Right ventricle myocardium inferior (tissue), 1 donor: ENCODE results near the gene SETD2. TPM values are rescaled to one million over a fixed set of nuclear protein-coding genes. Genes with fewer than 3 reads are reported as not detected.

Experiments used
- ATAC-seq: fragments of 200-7000 bp; cut with Tn5 transposase; one replicate; pipeline ENCODE4 v1.9.1; 2020; ENCODE audit warnings: mild to moderate bottlenecking, moderate library complexity
- DNase-seq: peaks from one replicate; pipeline ENCODE4 v3.0.0; 2021; ENCODE audit errors: missing footprints
- intact Hi-C: fragments of 100-400 bp; cut with DNase I; formaldehyde crosslinking; loops from one replicate; pipeline ENCODE4 v1.11.0; 2022
- total RNA-seq: library from RNA; stranded (reverse); fragmentation: NEBNext Ultra II Directional; extraction: Animal tissue kit (Norgen Biotek cat#: 25700); gene quantifications from one replicate; pipeline ENCODE4 v1.2.1, GENCODE V29; 2021
- donor health status: DM: no; HTN: yes; CAD: no; lungs with severe emphysema.

The SETD2 gene
- total RNA-seq, 1 donor from 2014 or later = 26.7 TPM

- intact Hi-C loops = no loop called here
- ATAC-seq = no peak
- DNase-seq = peak; percentile 81
These were observed 181.9 kb downstream of the SETD2 start for GRCh38 chr3:46981932-46982471.

DNA sequence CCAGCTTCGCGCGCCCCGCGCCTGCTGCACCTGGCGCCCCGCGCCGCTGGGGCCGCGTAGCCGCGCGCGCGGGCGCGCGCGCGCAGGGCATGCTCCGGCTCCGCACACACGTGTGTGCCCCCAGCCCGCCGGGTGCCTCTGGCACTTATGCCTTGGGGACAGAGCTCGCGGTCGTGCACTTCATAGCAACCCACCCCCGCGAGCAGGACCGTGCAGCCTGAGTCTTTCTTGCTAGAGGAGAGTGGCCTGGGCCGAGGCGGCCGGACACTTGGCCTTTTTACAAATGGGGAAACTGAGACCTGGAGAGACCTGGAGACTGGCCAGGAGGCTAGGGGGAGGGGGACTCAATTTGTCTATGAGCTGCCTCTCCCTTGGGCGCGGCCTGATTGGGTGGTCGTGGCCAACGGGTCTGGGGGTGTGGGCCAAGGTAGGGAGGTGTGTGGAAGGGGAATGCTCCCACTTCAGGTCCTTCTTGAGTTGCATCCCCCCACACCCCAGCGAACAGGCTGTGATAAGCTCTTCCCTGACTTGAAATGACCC, 183.9 kb downstream of the SETD2 start:
- DNase-seq (no peak), ATAC-seq (no peak)
- intact Hi-C loops = loop anchor here (1.0 kb wide), 1 partner anchor 29 kb away; no protein-coding TSS in a partner anchor

DNA sequence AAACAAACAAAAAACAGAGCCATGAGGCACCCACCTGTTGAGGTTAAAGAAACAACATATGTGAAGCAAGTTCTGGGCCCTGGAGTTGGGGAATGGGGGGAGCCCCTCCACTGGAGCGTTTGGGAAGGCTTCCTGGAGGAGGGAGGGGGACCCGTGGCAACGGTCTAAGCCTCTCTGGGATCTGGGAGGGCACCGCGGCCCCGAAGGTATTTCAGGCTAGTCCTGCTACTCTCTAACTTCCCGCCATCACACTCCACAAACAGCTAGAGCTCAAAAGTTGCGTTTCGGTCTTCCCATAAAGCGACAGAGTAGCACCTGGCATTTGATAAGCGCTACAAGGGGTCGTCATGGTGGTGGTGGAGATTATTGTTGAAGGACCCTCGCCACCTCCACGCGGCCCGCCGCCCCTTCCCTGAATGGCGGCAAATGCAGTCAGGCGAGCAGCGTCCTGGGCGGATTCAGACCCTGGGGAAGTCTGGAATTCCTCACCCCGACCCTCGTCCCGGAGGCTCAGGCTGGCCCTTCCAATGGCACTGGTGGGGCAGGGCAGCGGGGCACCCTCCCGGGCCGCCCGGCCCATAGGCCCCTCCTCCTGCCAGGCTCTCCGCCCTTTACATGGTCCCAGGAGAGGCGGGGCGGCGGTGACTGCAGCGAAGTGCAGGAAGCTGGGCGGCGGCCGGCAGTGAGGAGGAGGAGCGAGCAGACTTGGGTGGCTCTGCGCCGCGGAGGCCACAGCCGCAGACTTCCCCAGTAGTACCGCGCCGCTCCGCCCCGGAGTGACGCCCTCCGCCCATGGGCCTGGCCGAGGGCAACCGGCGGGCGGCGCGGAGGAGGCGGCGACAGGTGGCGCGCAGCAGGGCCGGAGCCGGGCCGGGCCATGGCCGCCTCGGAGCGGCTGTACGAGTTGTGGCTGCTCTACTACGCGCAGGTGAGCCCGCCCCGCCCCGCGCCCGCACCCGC, 184.6 kb downstream of the SETD2 start, which contains the start of gene NBEAL2:
TSS of gene NBEAL2 (plus strand) at position 682 of the 960 bp plus-strand sequence. CDS start at position 878, 196 bp downstream.
- intact Hi-C loops = loop anchor here (1.0 kb wide), 1 partner anchor 30 kb away; no protein-coding TSS in a partner anchor
- DNase-seq (peak; percentile 100), ATAC-seq (peak; percentile 90)

DNA sequence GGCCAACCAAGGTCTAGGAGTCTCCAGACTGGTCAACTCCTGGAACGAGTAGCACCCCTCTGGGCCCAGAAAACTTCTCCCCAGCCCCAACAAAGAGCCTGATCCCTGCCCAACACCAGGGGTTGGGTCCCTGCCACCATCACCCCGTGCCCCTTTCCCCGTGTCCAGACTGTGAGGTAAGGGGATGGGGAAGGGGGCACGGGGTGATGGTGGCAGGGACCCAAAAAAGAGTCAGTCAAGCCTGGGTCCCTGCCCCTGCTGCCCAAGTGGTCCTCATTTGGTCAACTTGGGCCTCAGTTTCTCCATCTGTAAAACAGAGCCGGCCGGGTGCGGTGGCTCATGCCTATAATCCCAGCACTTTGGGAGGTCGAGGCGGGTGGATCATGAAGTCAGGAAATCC, 185.5 kb downstream of the SETD2 start:
- peak; percentile 4 for DNase-seq
- no peak for ATAC-seq
- intact Hi-C loops = no loop called here

DNA sequence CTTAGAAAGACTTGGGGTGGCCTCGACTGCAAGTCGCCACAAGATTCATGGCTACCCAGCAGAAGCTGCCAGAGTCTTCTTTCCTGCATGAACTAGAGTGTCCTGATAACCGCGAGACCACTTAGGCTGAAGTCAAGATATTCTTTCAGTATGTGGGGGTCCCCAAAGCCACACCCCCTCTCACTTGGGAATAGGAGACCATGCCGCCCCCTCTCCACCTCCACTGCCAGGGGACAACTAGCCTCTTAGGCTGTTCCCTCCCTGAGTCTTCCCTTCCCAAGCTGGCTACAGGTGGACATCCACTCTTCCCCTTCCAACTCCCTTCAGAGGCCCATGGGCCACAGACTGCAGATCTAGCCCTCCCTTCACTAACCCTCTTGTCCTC, 186.1 kb downstream of the SETD2 start:
- DNase-seq (peak; percentile 43), ATAC-seq (no peak)
- intact Hi-C loops = loop anchor here (2.0 kb wide), 1 partner anchor 43 kb away; no protein-coding TSS in a partner anchor

DNA sequence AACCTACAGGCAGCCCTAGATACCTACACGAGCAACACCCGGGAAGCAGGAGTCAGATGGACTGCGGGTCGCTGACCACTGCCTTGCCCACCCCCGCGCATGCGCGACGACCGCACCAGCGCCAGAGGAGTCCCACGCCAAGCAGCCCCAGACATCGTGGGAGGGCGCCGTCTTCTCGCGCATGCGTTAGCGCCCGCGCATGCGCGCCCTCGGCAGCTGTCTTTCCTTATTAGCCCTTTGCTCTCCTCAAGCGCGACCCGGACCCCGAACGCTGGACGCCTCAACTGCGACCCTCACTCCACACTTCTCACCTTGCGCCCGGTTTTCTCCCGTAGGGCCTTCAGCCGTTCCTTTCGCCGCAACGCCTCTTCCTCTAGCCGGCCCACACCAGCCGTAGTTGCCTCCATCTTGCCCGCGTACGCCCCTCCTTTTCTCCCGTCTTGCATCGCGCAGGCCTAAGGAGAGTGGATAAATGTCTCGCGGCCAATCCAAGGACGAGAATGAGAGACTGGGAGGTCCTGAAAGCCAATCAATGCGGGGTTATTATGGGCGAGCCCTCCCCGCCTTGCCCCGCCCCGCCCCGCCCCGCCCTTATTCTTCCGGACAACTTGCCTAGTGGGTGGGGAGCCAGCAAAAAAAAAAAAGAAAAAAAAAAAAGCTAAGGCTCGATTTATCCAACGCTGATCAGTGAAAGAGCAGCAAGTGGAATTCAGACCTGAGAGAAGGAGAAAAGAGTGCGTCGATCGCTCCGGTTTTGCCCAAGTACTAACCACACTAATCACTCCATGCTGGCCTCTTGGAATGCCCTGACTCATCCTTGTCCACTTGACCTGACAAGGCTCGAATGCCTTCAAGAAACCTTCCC, 187.4 kb downstream of the SETD2 start, which contains the start of gene CCDC12:
TSS of gene CCDC12 (minus strand) at position 420 of the 865 bp plus-strand sequence. CDS start at position 407, 13 bp downstream.
- intact Hi-C loops = loop anchor here (2.0 kb wide), 1 partner anchor 42 kb away; no protein-coding TSS in a partner anchor
- peak; percentile 91 for ATAC-seq
- peak; percentile 97 for DNase-seq

GRCh38 chr3:46974421-46975171, 189.3 kb downstream of the SETD2 start:
- DNase-seq (peak; percentile 7), ATAC-seq (no peak)
- intact Hi-C loops = no loop called here

GRCh38 chr3:46972396-46972795, 191.5 kb downstream of the SETD2 start:
- DNase-seq (no peak), ATAC-seq (no peak)
- intact Hi-C loops = no loop called here

DNA sequence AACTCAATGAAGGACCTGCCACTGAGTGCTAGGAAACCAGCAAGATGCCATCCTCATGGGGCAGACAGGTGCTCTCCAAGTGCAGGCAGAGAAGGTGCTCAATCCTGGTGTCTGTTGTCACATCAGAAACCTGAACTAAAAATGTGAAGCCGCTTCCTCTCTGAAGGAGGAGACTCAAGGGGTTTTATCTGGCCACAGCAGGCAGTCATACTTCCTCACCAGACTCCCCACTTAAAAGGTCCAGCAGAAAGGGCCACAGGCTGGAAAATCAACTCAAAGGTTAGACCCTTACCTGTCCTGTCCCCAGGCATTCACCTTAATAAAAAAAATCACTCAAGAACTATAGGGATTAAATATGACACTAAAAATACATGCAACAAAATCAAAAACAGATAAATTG, 192.2 kb downstream of the SETD2 start:
- DNase-seq (peak; percentile 2), ATAC-seq (no peak)
- intact Hi-C loops = no loop called here

GRCh38 chr3:46971151-46971550, 192.8 kb downstream of the SETD2 start:
- peak; percentile 4 for DNase-seq
- intact Hi-C loops = no loop called here

DNA sequence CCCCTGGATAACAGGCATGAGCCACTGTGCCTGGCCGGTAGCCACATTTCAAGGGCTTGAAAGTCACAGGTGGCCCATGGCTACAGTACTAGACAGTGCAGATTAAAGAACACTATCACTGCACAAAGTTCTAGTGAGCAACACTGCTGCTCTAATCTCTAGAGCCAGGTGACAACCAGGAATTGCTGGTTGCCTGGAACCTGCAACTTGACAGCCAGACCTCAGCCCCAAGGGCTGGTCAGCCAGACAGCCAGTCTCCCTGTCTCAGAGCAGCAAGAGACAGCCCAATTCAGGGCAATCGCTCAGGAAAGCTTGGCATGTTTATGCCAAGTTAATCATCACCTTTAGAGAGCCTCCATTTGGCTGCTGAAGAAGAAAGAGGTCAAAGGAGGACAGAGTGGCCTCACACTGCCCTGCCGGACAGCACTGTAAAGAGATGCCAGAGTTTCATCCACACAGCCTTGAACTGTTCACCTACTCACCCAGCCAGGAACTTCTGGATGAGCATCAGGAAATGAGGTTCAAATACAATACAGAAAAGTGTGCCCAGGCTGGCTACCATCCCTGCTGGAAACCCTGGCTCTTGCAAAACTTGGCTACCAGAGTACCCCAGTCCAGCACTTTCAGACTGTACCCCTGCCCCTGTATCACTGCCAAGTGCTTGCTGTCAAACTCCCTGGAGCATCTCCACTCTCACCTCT, 193.4 kb downstream of the SETD2 start:
- ATAC-seq (peak; percentile 84), DNase-seq (peak; percentile 37)
- intact Hi-C loops = no loop called here

More at GRCh38 chr3:46971151-46971550, 192.8 kb downstream of the SETD2 start:
- no peak for ATAC-seq

DNA sequence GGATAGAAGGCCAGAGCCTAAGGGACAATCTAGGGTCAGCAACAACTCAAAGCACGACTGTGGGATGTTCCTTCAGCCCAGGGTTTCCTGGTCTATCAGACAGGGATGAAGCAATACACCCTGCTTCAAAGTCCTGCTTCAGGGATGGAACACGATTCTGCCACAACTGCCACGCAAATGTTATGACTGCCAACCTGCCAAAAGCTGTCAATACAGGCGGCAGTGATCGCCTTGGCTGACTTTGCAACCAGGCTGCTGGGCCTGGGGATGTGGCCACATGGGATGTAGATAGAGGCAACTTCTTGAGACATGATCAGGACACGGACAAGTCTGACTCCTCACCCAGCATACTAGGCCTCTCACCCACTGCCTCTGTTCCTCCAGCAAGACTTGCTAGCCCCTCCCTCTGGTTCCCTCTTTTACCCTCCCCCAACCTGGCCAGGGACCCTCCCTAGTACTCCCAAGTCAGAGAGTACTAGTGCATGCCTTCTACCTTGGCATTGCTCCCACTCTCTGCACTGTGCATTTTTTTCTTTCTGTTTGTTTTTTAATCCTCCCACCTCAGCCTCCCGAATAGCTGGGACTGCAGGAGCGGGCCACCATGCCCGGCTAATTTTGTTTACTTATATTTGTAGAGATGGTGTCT, 195.0 kb downstream of the SETD2 start:
- intact Hi-C loops = no loop called here
- peak; percentile 53 for DNase-seq
- ATAC-seq = no peak

GRCh38 chr3:46966811-46967210, 197.1 kb downstream of the SETD2 start:
- DNase-seq = peak; percentile 7
- intact Hi-C loops = no loop called here
- no peak for ATAC-seq
